Osteoblast (primary cell): ENCODE measurements around the gene CELSR1. TPM values are rescaled to one million over a fixed set of nuclear protein-coding genes. Genes with fewer than 3 reads are reported as not detected.

Experiments
- DNase-seq: peaks from one replicate; pipeline ENCODE4 v3.0.0; 2011; ENCODE audit warnings: low spot score, mixed read lengths; ENCODE audit not compliant: insufficient read length; ENCODE audit errors: missing footprints
- H2AFZ ChIP-seq: 2 replicates; pipeline ENCODE4 v1.6.0; 2011; ENCODE audit warnings: mild to moderate bottlenecking, low read length
- H3K27ac ChIP-seq: 2 replicates; pipeline ENCODE4 v1.5.1; 2011; ENCODE audit warnings: mild to moderate bottlenecking, low read depth, low read length, moderate library complexity
- H3K27me3 ChIP-seq: 2 replicates; pipeline ENCODE4 v1.6.0; 2012; ENCODE audit warnings: mild to moderate bottlenecking, control low read depth, inconsistent platforms, low read length, moderate library complexity; ENCODE audit not compliant: insufficient read depth
- H3K36me3 ChIP-seq: 2 replicates; pipeline ENCODE4 v1.5.1; 2011; ENCODE audit warnings: mild to moderate bottlenecking, low read length, control low read depth, moderate library complexity; ENCODE audit not compliant: insufficient read depth
- H3K4me1 ChIP-seq: 2 replicates; pipeline ENCODE4 v1.5.1; 2011; ENCODE audit warnings: mild to moderate bottlenecking, low read length, control low read depth, moderate library complexity; ENCODE audit not compliant: insufficient read depth
- H3K4me2 ChIP-seq: 2 replicates; pipeline ENCODE4 v1.6.0; 2011; ENCODE audit warnings: mild to moderate bottlenecking, low read length; ENCODE audit not compliant: insufficient read depth
- H3K4me3 ChIP-seq: fragments of 200-600 bp; sonication (generic); 3 replicates; pipeline ENCODE4 v1.5.1; 2012; ENCODE audit warnings: mild to moderate bottlenecking, low read length, inconsistent platforms; ENCODE audit not compliant: insufficient read depth
- H3K79me2 ChIP-seq: 2 replicates; pipeline ENCODE4 v1.6.0; 2012; ENCODE audit warnings: mild to moderate bottlenecking, low read length, control low read depth, inconsistent platforms; ENCODE audit not compliant: insufficient read depth
- H3K9me3 ChIP-seq: 2 replicates; pipeline ENCODE4 v1.5.1; 2011; ENCODE audit warnings: low read depth, low read length, control low read depth
- H4K20me1 ChIP-seq: 2 replicates; pipeline ENCODE4 v1.6.0; 2012; ENCODE audit warnings: mild to moderate bottlenecking, low read length, control low read depth; ENCODE audit not compliant: insufficient read depth
- total RNA-seq: library from RNA; depleted of rRNA; stranded (reverse); fragments of >200 nt; gene quantifications from 2 replicates; pipeline ENCODE4 v1.2.3, GENCODE V29; 2012
- TF ChIP-seq, protein P1 (sequence below): IDR thresholded peaks from 2 replicates; pipeline ENCODE4 v1.5.1; 2011; ENCODE audit warnings: mild to moderate bottlenecking, low read depth, low read length, moderate library complexity; ENCODE audit errors: extremely low read depth

The CELSR1 gene
- total RNA-seq, 1 donor = 3.6 TPM

- peak; percentile 63 for DNase-seq
- no peaks in the 10 kb centered on the region for H3K4me1 ChIP-seq
- no peaks in the 10 kb centered on the region for H4K20me1 ChIP-seq
- TF ChIP-seq, protein P1, sequence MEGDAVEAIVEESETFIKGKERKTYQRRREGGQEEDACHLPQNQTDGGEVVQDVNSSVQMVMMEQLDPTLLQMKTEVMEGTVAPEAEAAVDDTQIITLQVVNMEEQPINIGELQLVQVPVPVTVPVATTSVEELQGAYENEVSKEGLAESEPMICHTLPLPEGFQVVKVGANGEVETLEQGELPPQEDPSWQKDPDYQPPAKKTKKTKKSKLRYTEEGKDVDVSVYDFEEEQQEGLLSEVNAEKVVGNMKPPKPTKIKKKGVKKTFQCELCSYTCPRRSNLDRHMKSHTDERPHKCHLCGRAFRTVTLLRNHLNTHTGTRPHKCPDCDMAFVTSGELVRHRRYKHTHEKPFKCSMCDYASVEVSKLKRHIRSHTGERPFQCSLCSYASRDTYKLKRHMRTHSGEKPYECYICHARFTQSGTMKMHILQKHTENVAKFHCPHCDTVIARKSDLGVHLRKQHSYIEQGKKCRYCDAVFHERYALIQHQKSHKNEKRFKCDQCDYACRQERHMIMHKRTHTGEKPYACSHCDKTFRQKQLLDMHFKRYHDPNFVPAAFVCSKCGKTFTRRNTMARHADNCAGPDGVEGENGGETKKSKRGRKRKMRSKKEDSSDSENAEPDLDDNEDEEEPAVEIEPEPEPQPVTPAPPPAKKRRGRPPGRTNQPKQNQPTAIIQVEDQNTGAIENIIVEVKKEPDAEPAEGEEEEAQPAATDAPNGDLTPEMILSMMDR = no peak
- H2AFZ ChIP-seq = no peak overlapping the region
- H3K27me3 ChIP-seq = no peaks in the 10 kb centered on the region
- H3K4me3 ChIP-seq = no peak overlapping the region
- H3K36me3 ChIP-seq = peaks cover 55% of the 10 kb centered on the region
- no peaks in the 10 kb centered on the region for H3K9me3 ChIP-seq
- H3K79me2 ChIP-seq = no peaks in the 10 kb centered on the region
- no peak overlapping the region for H3K4me2 ChIP-seq
- H3K27ac ChIP-seq = no peak overlapping the region
Measured at GRCh38 chr22:46327691-46328465, 209.5 kb downstream of the CELSR1 start.

DNA sequence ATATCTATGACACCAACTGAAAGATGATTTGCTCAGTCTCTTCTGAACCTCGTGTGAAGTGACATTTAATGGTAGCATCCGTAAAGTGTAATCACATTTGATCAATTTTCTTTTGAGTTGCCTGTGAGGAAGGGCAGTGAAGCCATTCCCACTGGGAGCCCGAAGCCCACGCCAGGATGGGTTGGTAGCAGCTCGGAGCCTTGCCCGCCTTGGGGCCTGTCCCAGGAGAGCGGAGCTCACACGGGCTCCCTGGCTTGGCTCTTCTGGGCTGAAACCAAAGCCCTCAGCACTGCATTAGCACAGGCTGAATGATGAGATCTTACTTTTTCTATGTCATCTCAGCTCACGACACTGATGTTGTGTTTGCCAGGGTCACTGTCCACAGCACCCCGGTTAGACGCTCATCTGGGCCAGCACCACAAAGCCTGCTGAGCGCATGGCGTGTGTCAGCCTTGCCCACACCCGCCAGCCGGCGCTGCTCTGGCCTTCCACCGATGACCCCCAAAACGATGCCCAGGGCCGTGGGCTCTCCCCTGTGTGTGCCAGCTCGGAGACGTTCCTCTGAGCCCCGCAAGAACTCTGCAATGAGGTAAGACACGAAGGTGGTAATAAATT lies 211.2 kb downstream of the CELSR1 start:
- Histone ChIP-seq H3K36me3 (peaks cover 46% of the 10 kb centered on the region), H3K79me2 (peaks cover 7% of the 10 kb centered on the region), H3K4me1 (no peaks in the 10 kb centered on the region), H3K9me3 (no peaks in the 10 kb centered on the region), H3K27me3 (no peaks in the 10 kb centered on the region), H3K27ac (no peak overlapping the region), H3K4me2 (no peak overlapping the region), H2AFZ (no peak overlapping the region), H3K4me3 (no peak overlapping the region), H4K20me1 (no peaks in the 10 kb centered on the region)
- TF ChIP-seq, protein P1 = no peak
- DNase-seq = no peak

DNA sequence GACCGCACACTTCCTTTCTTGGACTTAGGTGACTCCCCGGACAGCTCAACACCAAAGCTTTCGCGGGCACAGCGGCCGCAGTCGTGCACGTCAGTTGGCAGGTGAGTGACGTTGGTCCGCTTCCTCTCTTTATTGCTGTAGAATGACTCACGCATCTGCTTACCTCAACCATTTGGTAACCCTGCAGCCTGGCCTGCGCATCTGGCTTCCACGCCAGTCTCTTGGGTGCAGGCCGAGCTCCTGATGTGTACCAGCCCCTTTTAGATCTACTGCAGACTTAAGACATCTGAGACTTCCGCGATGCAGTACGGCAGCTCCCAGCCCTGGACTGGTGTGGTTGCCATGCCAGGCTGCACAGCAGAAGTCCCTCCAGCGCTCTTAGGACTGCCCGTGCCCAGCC lies 214.3 kb downstream of the CELSR1 start:
- Histone ChIP-seq H3K4me2 (no peak overlapping the region), H3K79me2 (peaks cover 26% of the 10 kb centered on the region), H3K4me1 (no peaks in the 10 kb centered on the region), H3K36me3 (peaks cover 43% of the 10 kb centered on the region), H3K27ac (no peak overlapping the region), H2AFZ (no peak overlapping the region), H3K9me3 (no peaks in the 10 kb centered on the region), H3K27me3 (no peaks in the 10 kb centered on the region), H3K4me3 (no peak overlapping the region), H4K20me1 (no peaks in the 10 kb centered on the region)
- TF ChIP-seq, protein P1 = no peak
- peak; percentile 29 for DNase-seq

- Histone ChIP-seq H3K4me1 (no peaks in the 10 kb centered on the region), H3K79me2 (peaks cover 26% of the 10 kb centered on the region), H3K9me3 (no peaks in the 10 kb centered on the region), H3K4me3 (no peak overlapping the region), H3K36me3 (peaks cover 39% of the 10 kb centered on the region), H3K27me3 (no peaks in the 10 kb centered on the region), H3K4me2 (no peak overlapping the region), H3K27ac (no peak overlapping the region), H4K20me1 (no peaks in the 10 kb centered on the region), H2AFZ (no peak overlapping the region)
- TF ChIP-seq, protein P1 = no peak
- no peak for DNase-seq
Measured at GRCh38 chr22:46322711-46323110, 214.7 kb downstream of the CELSR1 start.
